22Rv1 (cell line): ENCODE results near the gene ARL1.

Experiments
- H3K27ac ChIP-seq: fragments of 450-650 bp; 2 replicates; pipeline ENCODE4 v1.5.1; 2017
- ZFX ChIP-seq: fragments of 450-650 bp; IDR thresholded peaks from 2 replicates; pipeline ENCODE4 v1.6.1; 2017; ENCODE audit warnings: antibody characterized with exemption, borderline replicate concordance
- TF ChIP-seq, protein P1 (sequence below): fragments of 450-650 bp; IDR thresholded peaks from 2 replicates; pipeline ENCODE4 v1.5.1; 2017; ENCODE audit warnings: mild to moderate bottlenecking

The ARL1 gene

DNA sequence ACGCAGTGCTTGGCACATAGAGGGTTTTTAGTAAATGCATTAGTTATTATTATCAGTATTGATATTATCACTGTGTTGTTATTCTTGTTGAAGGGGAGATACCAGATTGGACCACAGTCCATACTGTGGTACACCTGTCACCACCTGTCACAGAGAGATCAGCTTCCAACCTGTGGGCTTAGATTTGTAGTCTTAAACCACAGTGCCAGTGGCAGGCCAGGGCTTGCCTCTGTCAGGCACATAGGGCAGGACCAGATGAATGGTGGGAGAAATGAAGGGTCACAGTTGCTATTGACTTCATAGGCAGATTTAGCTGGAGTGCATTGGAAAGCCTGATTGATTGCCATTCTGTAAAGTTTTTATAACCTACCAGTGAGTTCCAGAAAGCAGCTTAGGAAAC lies 35.1 kb downstream of the ARL1 start:
- TF ChIP-seq, protein P1, sequence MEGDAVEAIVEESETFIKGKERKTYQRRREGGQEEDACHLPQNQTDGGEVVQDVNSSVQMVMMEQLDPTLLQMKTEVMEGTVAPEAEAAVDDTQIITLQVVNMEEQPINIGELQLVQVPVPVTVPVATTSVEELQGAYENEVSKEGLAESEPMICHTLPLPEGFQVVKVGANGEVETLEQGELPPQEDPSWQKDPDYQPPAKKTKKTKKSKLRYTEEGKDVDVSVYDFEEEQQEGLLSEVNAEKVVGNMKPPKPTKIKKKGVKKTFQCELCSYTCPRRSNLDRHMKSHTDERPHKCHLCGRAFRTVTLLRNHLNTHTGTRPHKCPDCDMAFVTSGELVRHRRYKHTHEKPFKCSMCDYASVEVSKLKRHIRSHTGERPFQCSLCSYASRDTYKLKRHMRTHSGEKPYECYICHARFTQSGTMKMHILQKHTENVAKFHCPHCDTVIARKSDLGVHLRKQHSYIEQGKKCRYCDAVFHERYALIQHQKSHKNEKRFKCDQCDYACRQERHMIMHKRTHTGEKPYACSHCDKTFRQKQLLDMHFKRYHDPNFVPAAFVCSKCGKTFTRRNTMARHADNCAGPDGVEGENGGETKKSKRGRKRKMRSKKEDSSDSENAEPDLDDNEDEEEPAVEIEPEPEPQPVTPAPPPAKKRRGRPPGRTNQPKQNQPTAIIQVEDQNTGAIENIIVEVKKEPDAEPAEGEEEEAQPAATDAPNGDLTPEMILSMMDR, result no peak
- TF ChIP-seq ZFX, result no peak

GRCh38 chr12:101368016-101368415 lies 39.6 kb downstream of the ARL1 start:
- no peak overlapping the region for H3K27ac ChIP-seq
- TF ChIP-seq, protein P1, result no peak
- TF ChIP-seq ZFX, result no peak

More for the DNA sequence above, 35.1 kb downstream of the ARL1 start:
- no peak overlapping the region for H3K27ac ChIP-seq

- TF ChIP-seq, protein P1, result no peak
- no peak for TF ChIP-seq ZFX
Observed at GRCh38 chr12:101361455-101361854, 46.1 kb downstream of the ARL1 start.

GRCh38 chr12:101356794-101357193 lies 50.8 kb downstream of the ARL1 start:
- TF ChIP-seq ZFX, result no peak
- TF ChIP-seq, protein P1, result no peak

More at GRCh38 chr12:101361455-101361854, 46.1 kb downstream of the ARL1 start:
- no peak overlapping the region for H3K27ac ChIP-seq

DNA sequence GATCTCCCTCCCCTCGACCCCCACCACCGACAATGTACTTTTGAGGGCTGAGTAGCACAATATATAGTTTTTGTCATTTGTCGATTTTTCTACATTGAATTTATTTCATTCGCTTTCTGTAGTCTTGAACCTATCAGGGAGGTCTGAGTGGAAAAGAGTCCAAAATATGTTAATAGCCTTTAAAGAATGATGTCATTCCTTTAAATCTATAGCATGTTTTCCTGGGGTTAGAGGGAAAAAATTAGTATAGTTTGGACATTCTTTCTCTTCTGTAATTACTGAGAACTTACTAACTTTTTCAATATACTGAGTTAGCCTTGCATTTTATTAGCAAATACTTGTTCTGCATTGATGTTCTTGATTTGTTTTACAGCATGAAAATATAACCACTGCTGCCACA lies 55.9 kb downstream of the ARL1 start:
- TF ChIP-seq, protein P1, result no peak
- TF ChIP-seq ZFX, result no peak
- no peak overlapping the region for H3K27ac ChIP-seq

More at GRCh38 chr12:101356794-101357193, 50.8 kb downstream of the ARL1 start:
- no peak overlapping the region for H3K27ac ChIP-seq

- H3K27ac ChIP-seq, result no peak overlapping the region
- TF ChIP-seq, protein P1, result no peak
- no peak for TF ChIP-seq ZFX
Observed at GRCh38 chr12:101343893-101344292, 63.7 kb downstream of the ARL1 start.
